Liver (tissue), 9 donors: ENCODE measurements around the gene ALK. TPM values are rescaled to one million over a fixed set of nuclear protein-coding genes. Genes with fewer than 3 reads are reported as not detected.

Source experiments
- DNase-seq: peaks from one replicate; pipeline ENCODE4 v3.0.0-alpha.2; 2017; ENCODE audit warnings: low spot score
- H3K27ac ChIP-seq, 2 donors: one replicate each; pipeline ENCODE4 v1.7.0; 2013; ENCODE audit warnings: inconsistent platforms in 2 of 2, low read length in 2 of 2, control low read depth in 1 of 2, low read depth in 1 of 2, mild to moderate bottlenecking in 1 of 2
- H3K27me3 ChIP-seq, 4 donors: one replicate each; pipeline versions ENCODE4 v1.6.1 to v1.7.0; 2013; ENCODE audit warnings: low read length in 3 of 4, inconsistent platforms in 1 of 4, mild to moderate bottlenecking in 1 of 4, moderate library complexity in 1 of 4; ENCODE audit not compliant: control insufficient read depth in 4 of 4, insufficient read depth in 4 of 4
- H3K36me3 ChIP-seq, 4 donors: one replicate each; pipeline versions ENCODE4 v1.6.1 to v1.7.0; 2013; ENCODE audit warnings: low read length in 3 of 4, mild to moderate bottlenecking in 3 of 4, low read depth in 1 of 4, moderate library complexity in 1 of 4; ENCODE audit not compliant: control insufficient read depth in 4 of 4, insufficient read depth in 3 of 4
- H3K4me1 ChIP-seq, 4 donors: one replicate each; pipeline versions ENCODE4 v1.6.1 to v1.7.0; 2013; ENCODE audit warnings: low read length in 3 of 4, mild to moderate bottlenecking in 3 of 4, moderate library complexity in 1 of 4; ENCODE audit not compliant: control insufficient read depth in 4 of 4, insufficient read depth in 4 of 4
- H3K4me3 ChIP-seq, 3 donors: one replicate each; pipeline versions ENCODE4 v1.6.1 to v1.7.0; 2013; ENCODE audit warnings: low read length in 3 of 3, control low read depth in 1 of 3, low read depth in 1 of 3, mild to moderate bottlenecking in 1 of 3
- H3K9ac ChIP-seq, 2 donors: one replicate each; pipeline ENCODE4 v1.7.0; 2013; ENCODE audit warnings: low read length in 2 of 2, mild to moderate bottlenecking in 2 of 2, moderate library complexity in 2 of 2, control low read depth in 1 of 2, low read depth in 1 of 2
- H3K9me3 ChIP-seq, 4 donors: one replicate each; pipeline versions ENCODE4 v1.6.1 to v1.7.0; 2013; ENCODE audit warnings: low read length in 3 of 4; ENCODE audit not compliant: control insufficient read depth in 4 of 4
- ATF3 ChIP-seq: IDR thresholded peaks from 2 replicates; pipeline ENCODE4 v1.6.1; 2016; ENCODE audit warnings: antibody characterized with exemption
- CTCF ChIP-seq: fragments of 150-350 bp; IDR thresholded peaks from 2 replicates; pipeline ENCODE4 v1.5.1; 2017; ENCODE audit warnings: improper control_type of control experiment, low read depth, low read length; ENCODE audit not compliant: missing input control
- EGR1 ChIP-seq, 2 donors: IDR thresholded peaks; 2 replicates each; pipeline ENCODE4 v1.6.1; 2016 to 2018; ENCODE audit warnings: antibody characterized with exemption in 2 of 2, low read depth in 2 of 2
- FOXA1 ChIP-seq: IDR thresholded peaks from 2 replicates; pipeline ENCODE4 v1.6.1; 2016; ENCODE audit warnings: antibody characterized with exemption
- FOXA2 ChIP-seq: IDR thresholded peaks from 2 replicates; pipeline ENCODE4 v1.6.1; 2016; ENCODE audit warnings: antibody characterized with exemption
- GABPA ChIP-seq, 2 donors: IDR thresholded peaks in 1 of 2; conservative IDR thresholded peaks in 1 of 2; 2 replicates each; pipeline ENCODE4 v1.6.1; 2016; ENCODE audit warnings: antibody characterized with exemption in 2 of 2, mild to moderate bottlenecking in 1 of 2, moderate library complexity in 1 of 2
- HNF4A ChIP-seq, 2 donors: conservative IDR thresholded peaks; 2 replicates each; pipeline ENCODE4 v1.6.1; 2016; ENCODE audit warnings: antibody characterized with exemption in 2 of 2, mild to moderate bottlenecking in 2 of 2
- HNF4G ChIP-seq: IDR thresholded peaks from 2 replicates; pipeline ENCODE4 v1.6.1; 2016; ENCODE audit warnings: antibody characterized with exemption
- JUND ChIP-seq, 2 donors: IDR thresholded peaks; 2 replicates each; pipeline ENCODE4 v1.6.1; 2016; ENCODE audit warnings: antibody characterized with exemption in 2 of 2
- NR2F2 ChIP-seq: IDR thresholded peaks from 2 replicates; pipeline ENCODE4 v1.6.1; 2016; ENCODE audit warnings: antibody characterized with exemption
- RAD21 ChIP-seq, 2 donors: IDR thresholded peaks; 2 replicates each; pipeline ENCODE4 v1.6.1; 2016; ENCODE audit warnings: antibody characterized with exemption in 2 of 2, mild to moderate bottlenecking in 2 of 2
- REST ChIP-seq: IDR thresholded peaks from 2 replicates; pipeline ENCODE4 v1.6.1; 2016; ENCODE audit warnings: antibody characterized with exemption, mild to moderate bottlenecking
- RXRA ChIP-seq, 2 donors: IDR thresholded peaks; 2 replicates each; pipeline ENCODE4 v1.6.1; 2017 to 2018; ENCODE audit warnings: antibody characterized with exemption in 2 of 2, mild to moderate bottlenecking in 1 of 2
- SP1 ChIP-seq: IDR thresholded peaks from 2 replicates; pipeline ENCODE4 v1.6.1; 2018; ENCODE audit warnings: antibody characterized with exemption, mild to moderate bottlenecking
- TAF1 ChIP-seq: conservative IDR thresholded peaks from 2 replicates; pipeline ENCODE4 v1.6.1; 2016; ENCODE audit warnings: antibody characterized with exemption, mild to moderate bottlenecking
- YY1 ChIP-seq: IDR thresholded peaks from 2 replicates; pipeline ENCODE4 v1.6.1; 2016; ENCODE audit warnings: antibody characterized with exemption, mild to moderate bottlenecking
- WGBS: extraction: QIAGEN DNeasy Blood & Tissue Kit; methylation state at CpG from one replicate; pipeline ENCODE4 v1.1.7; 2013; 5-methylcytosine and 5-hydroxymethylcytosine counted together
- polyA plus RNA-seq, 2 donors: library from polyadenylated mRNA; stranded (reverse) in 1 of 2; unstranded in 1 of 2; fragments of 200-250 nt in 1 of 2; fragments of >200 nt in 1 of 2; fragmentation: Nextera tagmentation in 1 of 2; extraction: Ambion mirVana in 1 of 2; gene quantifications; one replicate each; pipeline versions ENCODE4 v1.2.1 to v1.2.3, GENCODE V29; 2013 to 2015
- total RNA-seq, 2 donors: library from RNA; depleted of rRNA; stranded (reverse); fragments of >200 nt; gene quantifications; one replicate each; pipeline ENCODE4 v1.2.3, GENCODE V29; 2014
- TF ChIP-seq, protein P1 (sequence below): IDR thresholded peaks from 2 replicates; pipeline ENCODE4 v1.6.1; 2016; ENCODE audit warnings: antibody characterized with exemption
- TF ChIP-seq, protein P2 (sequence below): IDR thresholded peaks from 2 replicates; pipeline ENCODE4 v1.6.1; 2016; ENCODE audit warnings: antibody characterized with exemption
- donor health status: healthy.
- donor health status: healthy.
- donor health status: healthy.
- donor health status: healthy.
- donor health status: healthy.

The ALK gene
- total and polyA plus RNA-seq, 4 donors: under 0.01 TPM; not detected in 3

GRCh38 chr2:29335396-29335795 is 586.0 kb downstream of the ALK start (continued):
- no peak for TF ChIP-seq CTCF
- no peak for TF ChIP-seq ATF3
- no peak for TF ChIP-seq YY1
- no peak for TF ChIP-seq RXRA (IDR thresholded peaks at IDR 0.05)
- TF ChIP-seq, protein P1, sequence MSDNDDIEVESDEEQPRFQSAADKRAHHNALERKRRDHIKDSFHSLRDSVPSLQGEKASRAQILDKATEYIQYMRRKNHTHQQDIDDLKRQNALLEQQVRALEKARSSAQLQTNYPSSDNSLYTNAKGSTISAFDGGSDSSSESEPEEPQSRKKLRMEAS: no peak
- TF ChIP-seq JUND (IDR thresholded peaks at IDR 0.05): no peak
- no peak for TF ChIP-seq RAD21 (IDR thresholded peaks at IDR 0.05)
- TF ChIP-seq NR2F2: no peak
- no peak for TF ChIP-seq FOXA1
- TF ChIP-seq GABPA (IDR thresholded peaks at IDR 0.05 in 1 of 2, conservative IDR thresholded peaks at IDR 0.05 in 1 of 2): no peak
- TF ChIP-seq FOXA2: no peak

DNA sequence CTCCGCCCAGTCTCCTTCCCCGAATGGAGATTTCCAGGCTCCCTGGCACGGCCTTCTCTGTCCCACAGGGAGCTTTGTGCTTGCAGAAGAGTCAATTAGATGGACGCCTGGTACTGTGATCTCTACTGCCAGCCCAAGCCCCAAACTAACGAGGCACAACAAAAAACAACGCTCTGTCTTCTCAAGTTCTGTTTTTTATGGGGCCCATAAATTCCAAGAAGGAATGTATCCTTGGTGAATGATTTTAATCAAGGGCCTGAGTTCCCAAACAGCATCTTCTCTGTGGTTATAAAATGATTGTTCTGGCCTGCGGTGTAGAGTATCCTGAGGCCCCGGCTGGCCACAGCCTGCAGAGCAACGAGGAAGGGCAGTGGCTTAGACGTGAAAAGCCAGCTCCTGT is 586.7 kb downstream of the ALK start:
- no peaks in the 10 kb centered on the region for H3K4me1 ChIP-seq
- no peak for DNase-seq
- H3K9ac ChIP-seq: no peak overlapping the region
- H3K4me3 ChIP-seq: no peak overlapping the region
- H3K27me3 ChIP-seq: no peaks in the 10 kb centered on the region
- H3K36me3 ChIP-seq: no peaks in the 10 kb centered on the region
- no peak overlapping the region for H3K27ac ChIP-seq
- WGBS: 73% methylated on average over 10 of the region's 10 CpGs
- TF ChIP-seq HNF4A (conservative IDR thresholded peaks at IDR 0.05): no peak
- no peak for TF ChIP-seq YY1
- no peak for TF ChIP-seq RAD21 (IDR thresholded peaks at IDR 0.05)
- no peak for TF ChIP-seq HNF4G
- TF ChIP-seq RXRA (IDR thresholded peaks at IDR 0.05): no peak
- no peak for TF ChIP-seq TAF1
- no peak for TF ChIP-seq ATF3
- H3K9me3 ChIP-seq: no peaks in the 10 kb centered on the region

- Histone ChIP-seq H3K27me3 (no peaks in the 10 kb centered on the region), H3K9me3 (no peaks in the 10 kb centered on the region), H3K4me3 (no peak overlapping the region), H3K36me3 (no peaks in the 10 kb centered on the region), H3K4me1 (no peaks in the 10 kb centered on the region), H3K9ac (no peak overlapping the region), H3K27ac (no peak overlapping the region)
- TF ChIP-seq EGR1 (IDR thresholded peaks at IDR 0.05; ENCODE audit: low read depth in 2 of 2): no peak
- no peak for TF ChIP-seq SP1
- TF ChIP-seq ATF3: no peak
- TF ChIP-seq TAF1: no peak
- no peak for TF ChIP-seq REST
- no peak for TF ChIP-seq RXRA (IDR thresholded peaks at IDR 0.05)
- TF ChIP-seq, protein P1: no peak
- no peak for TF ChIP-seq YY1
- no peak for TF ChIP-seq GABPA (IDR thresholded peaks at IDR 0.05 in 1 of 2, conservative IDR thresholded peaks at IDR 0.05 in 1 of 2)
- TF ChIP-seq, protein P2, sequence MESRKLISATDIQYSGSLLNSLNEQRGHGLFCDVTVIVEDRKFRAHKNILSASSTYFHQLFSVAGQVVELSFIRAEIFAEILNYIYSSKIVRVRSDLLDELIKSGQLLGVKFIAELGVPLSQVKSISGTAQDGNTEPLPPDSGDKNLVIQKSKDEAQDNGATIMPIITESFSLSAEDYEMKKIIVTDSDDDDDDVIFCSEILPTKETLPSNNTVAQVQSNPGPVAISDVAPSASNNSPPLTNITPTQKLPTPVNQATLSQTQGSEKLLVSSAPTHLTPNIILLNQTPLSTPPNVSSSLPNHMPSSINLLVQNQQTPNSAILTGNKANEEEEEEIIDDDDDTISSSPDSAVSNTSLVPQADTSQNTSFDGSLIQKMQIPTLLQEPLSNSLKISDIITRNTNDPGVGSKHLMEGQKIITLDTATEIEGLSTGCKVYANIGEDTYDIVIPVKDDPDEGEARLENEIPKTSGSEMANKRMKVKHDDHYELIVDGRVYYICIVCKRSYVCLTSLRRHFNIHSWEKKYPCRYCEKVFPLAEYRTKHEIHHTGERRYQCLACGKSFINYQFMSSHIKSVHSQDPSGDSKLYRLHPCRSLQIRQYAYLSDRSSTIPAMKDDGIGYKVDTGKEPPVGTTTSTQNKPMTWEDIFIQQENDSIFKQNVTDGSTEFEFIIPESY: no peak
- no peak for TF ChIP-seq RAD21 (IDR thresholded peaks at IDR 0.05)
- TF ChIP-seq JUND (IDR thresholded peaks at IDR 0.05): no peak
- TF ChIP-seq HNF4A (conservative IDR thresholded peaks at IDR 0.05): no peak
- TF ChIP-seq CTCF: no peak
- no peak for TF ChIP-seq HNF4G
- no peak for DNase-seq
- 96% methylated on average over 2 of the region's 2 CpGs for WGBS
These were observed 588.8 kb downstream of the ALK start for GRCh38 chr2:29332540-29332939.
